HL-60 (cell line): ENCODE measurements around the gene SLC5A11.
A peak's percentile ranks its signal among the peaks of the same experiment; 100 is the strongest.

Source experiments
- DNase-seq, 2 experiments: peaks; one replicate each; pipeline ENCODE4 v3.0.0-alpha.2; 2010 to 2020; ENCODE audit warnings: low read depth in 1 of 2, low spot score in 1 of 2
- H3K27ac ChIP-seq: fragments of 250-450 bp; sonication (Bioruptor Pico); replicated peaks from 2 replicates; pipeline ENCODE4 v1.5.1; 2020; ENCODE audit warnings: mild to moderate bottlenecking, moderate library complexity
- H3K27me3 ChIP-seq: fragments of 250-450 bp; sonication (Bioruptor Pico); 2 replicates; pipeline ENCODE4 v1.5.1; 2021; ENCODE audit warnings: mild to moderate bottlenecking, moderate library complexity; ENCODE audit not compliant: insufficient read depth, poor library complexity, severe bottlenecking
- H3K4me3 ChIP-seq: replicated peaks from 2 replicates; pipeline ENCODE4 v1.5.1; 2011; ENCODE audit warnings: mild to moderate bottlenecking, control low read depth, low read length; ENCODE audit not compliant: insufficient read depth
- CTCF ChIP-seq: IDR thresholded peaks from one replicate; pipeline ENCODE4 v1.5.1; 2011; ENCODE audit warnings: low read length, control low read depth, inconsistent platforms; ENCODE audit not compliant: insufficient read depth
- GABPA ChIP-seq: IDR thresholded peaks from 2 replicates; pipeline ENCODE4 v1.6.1; 2012; ENCODE audit warnings: low read depth
- POLR2AphosphoS5 ChIP-seq: IDR thresholded peaks from 2 replicates; pipeline ENCODE4 v1.6.1; 2012; ENCODE audit warnings: low read depth
- REST ChIP-seq: IDR thresholded peaks from 2 replicates; pipeline ENCODE4 v1.6.1; 2012; ENCODE audit warnings: low read depth; ENCODE audit not compliant: insufficient replicate concordance
- SPI1 ChIP-seq: IDR thresholded peaks from 2 replicates; pipeline ENCODE4 v1.6.1; 2012; ENCODE audit warnings: low read depth, mild to moderate bottlenecking, borderline replicate concordance

The SLC5A11 gene

DNA sequence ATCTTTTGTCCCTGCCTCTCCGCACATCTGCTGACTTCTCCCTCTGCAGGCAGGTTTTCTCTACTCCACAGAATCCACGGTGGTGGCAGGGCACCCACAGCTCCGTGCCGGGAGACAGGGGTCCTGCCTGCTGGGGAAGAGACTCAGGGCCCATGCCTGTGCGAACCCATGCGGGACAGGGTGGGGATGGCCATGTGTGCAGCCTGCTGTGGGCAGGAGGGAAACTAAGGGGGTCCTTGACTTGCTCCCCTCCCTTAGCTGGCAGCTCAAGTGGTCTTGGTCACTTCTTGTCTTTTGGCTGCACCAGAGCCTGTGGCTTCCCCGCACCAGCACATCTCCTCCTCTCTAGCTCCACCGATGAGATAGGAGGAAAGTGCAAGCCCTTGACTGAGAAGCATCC lies 69.8 kb downstream of the SLC5A11 start:
- H3K27me3 ChIP-seq = no peaks in the 10 kb centered on the region
- no peak for TF ChIP-seq REST
- TF ChIP-seq SPI1 = no peak
- no peak for TF ChIP-seq POLR2AphosphoS5
- no peak for TF ChIP-seq CTCF
- TF ChIP-seq GABPA = no peak
- no peak overlapping the region for H3K27ac ChIP-seq
- H3K4me3 ChIP-seq = no peak overlapping the region
- DNase-seq = no peak

GRCh38 chr16:24917236-24917635 lies 71.5 kb downstream of the SLC5A11 start:
- TF ChIP-seq CTCF = no peak
- no peak for TF ChIP-seq POLR2AphosphoS5
- TF ChIP-seq GABPA = no peak
- no peak for TF ChIP-seq REST
- no peak for TF ChIP-seq SPI1
- DNase-seq = no peak
- H3K4me3 ChIP-seq = no peak overlapping the region
- H3K27ac ChIP-seq = no peak overlapping the region
- H3K27me3 ChIP-seq = no peaks in the 10 kb centered on the region

GRCh38 chr16:24917891-24918290 lies 72.1 kb downstream of the SLC5A11 start:
- no peak overlapping the region for H3K27ac ChIP-seq
- no peak for DNase-seq
- no peak for TF ChIP-seq POLR2AphosphoS5
- no peak for TF ChIP-seq REST
- no peaks in the 10 kb centered on the region for H3K27me3 ChIP-seq
- H3K4me3 ChIP-seq = no peak overlapping the region

DNA sequence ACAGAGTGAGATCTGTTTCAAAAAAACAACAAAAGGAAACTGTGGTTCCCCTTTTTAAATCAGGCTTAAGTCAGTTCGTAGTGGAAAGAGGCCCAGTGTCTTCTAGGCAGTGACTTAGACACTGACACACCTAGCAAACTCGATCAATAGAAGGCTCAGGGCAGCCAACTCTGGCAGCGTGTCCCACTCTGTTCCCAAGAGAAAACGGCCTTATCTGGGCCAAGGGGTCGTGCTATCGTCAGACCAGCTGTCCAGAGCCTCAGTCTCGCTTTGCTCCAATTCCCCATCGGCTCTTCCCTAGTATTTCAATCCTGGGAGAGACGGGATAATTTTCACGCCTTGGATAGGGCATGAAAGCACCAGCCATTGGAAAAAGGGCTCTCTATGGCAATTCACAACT lies 72.9 kb downstream of the SLC5A11 start:
- DNase-seq = peak in 1 of 2 experiments; percentile 12
- no peak for TF ChIP-seq POLR2AphosphoS5
- TF ChIP-seq SPI1 = peak; percentile 23; the same call in 1 of the 2 replicates
- TF ChIP-seq REST = no peak
- TF ChIP-seq CTCF = no peak
- no peaks in the 10 kb centered on the region for H3K27me3 ChIP-seq
- H3K4me3 ChIP-seq = no peak overlapping the region
- no peak overlapping the region for H3K27ac ChIP-seq
